ENCODE data around the gene GPR161. TPM values are rescaled to one million over a fixed set of nuclear protein-coding genes. Genes with fewer than 3 reads are reported as not detected.

Gene GPR161
- polyA plus RNA-seq, 1 donor (not counting 4 experiments of a cell fraction or from before 2014, with no cell fraction given), result 7.8 TPM

- dilution Hi-C loops (cut with MboI; ENCODE audit: extremely low pct_ligation_motif_present, low sequenced_read_pairs), result no loop called here
- no peak for DNase-seq (ENCODE audit: low read depth, low spot score)
- TF ChIP-seq CTCF (optimal IDR thresholded peaks at IDR 0.05 in 1 of 3, IDR thresholded peaks at IDR 0.05 in 1 of 3, conservative IDR thresholded peaks at IDR 0.05 in 1 of 3; ENCODE audit: extremely low read depth in 1 of 3, insufficient read depth in 2 of 3, low read length in 3 of 3) (no peak), EZH2 (IDR thresholded peaks at IDR 0.05; ENCODE audit: low read length) (no peak)
Measured at GRCh38 chr1:168031198-168031597, 105.5 kb downstream of the GPR161 start.

More at GRCh38 chr1:168031198-168031597, 105.5 kb downstream of the GPR161 start:
- Histone ChIP-seq H3K27me3 (ENCODE audit: control insufficient read depth, extremely low read depth, insufficient read depth, low read length) (no peaks in the 10 kb centered on the region), H3K4me1 (ENCODE audit: control insufficient read depth, extremely low read depth, insufficient read depth, low read length) (no peaks in the 10 kb centered on the region), H4K20me1 (ENCODE audit: control insufficient read depth, extremely low read depth, insufficient read depth, low read length) (no peaks in the 10 kb centered on the region), H3K9me1 (ENCODE audit: control insufficient read depth, extremely low read depth, insufficient read depth, low read length) (no peaks in the 10 kb centered on the region), H3K4me3 (ENCODE audit: control insufficient read depth in 2 of 3, extremely low read depth in 1 of 3, insufficient read depth in 2 of 3, low read depth in 1 of 3, low read length in 3 of 3) (no peak overlapping the region), H2AFZ (ENCODE audit: control insufficient read depth, low read length) (no peak overlapping the region), H3K79me2 (ENCODE audit: control insufficient read depth, insufficient read depth, low read length) (no peaks in the 10 kb centered on the region), H3K9me3 (ENCODE audit: control insufficient read depth, low read depth, low read length) (no peaks in the 10 kb centered on the region), H3K9ac (ENCODE audit: control insufficient read depth, extremely low read depth, insufficient read depth, low read length) (no peak overlapping the region), H3K27ac (ENCODE audit: control insufficient read depth, insufficient read depth, low read length) (no peak overlapping the region), H3K36me3 (ENCODE audit: control insufficient read depth in 2 of 2, extremely low read depth in 1 of 2, insufficient read depth in 2 of 2, low read length in 2 of 2) (peaks cover 0 to 2% of the 10 kb centered on the region in 2 experiments), H3K4me2 (ENCODE audit: control insufficient read depth, extremely low read depth, insufficient read depth, low read depth, low read length) (no peak overlapping the region)
- no peak for FAIRE-seq

Other genes starting within 250 kb of the GPR161 start
- 0.04 to 0.10 TPM in 2 of 3 replicates, not detected in the other for gene ADCY10, start 222.8 kb downstream of the GPR161 start, polyA plus RNA-seq
- 70.0 to 109 TPM (median 78.6 TPM) in 3 replicates for gene DCAF6, start 200.2 kb downstream of the GPR161 start, polyA plus RNA-seq
- gene MPC2, start 199.9 kb downstream of the GPR161 start, polyA plus RNA-seq, result 27.1 to 61.6 TPM (median 36.2 TPM) in 3 replicates
- gene TIPRL, start 42.0 kb upstream of the GPR161 start, polyA plus RNA-seq, result 27.2 to 62.5 TPM (median 31.3 TPM) in 3 replicates
- 21.2 to 38.7 TPM (median 27.6 TPM) in 3 replicates for gene SFT2D2, start 89.1 kb upstream of the GPR161 start, polyA plus RNA-seq
- gene TBX19, start 143.9 kb upstream of the GPR161 start, polyA plus RNA-seq, result 0.65 to 1.2 TPM (median 0.93 TPM) in 3 replicates